ENCODE data around the gene STAT4.
"Not testable (repeated sequence)": the region's sequence is repeated elsewhere in the genome, so short reads cannot be mapped to it uniquely, and the experiment has no call there.

STAT4 gene

GRCh38 chr2:190996947-190997346 lies 153.8 kb downstream of the STAT4 start:
- H3K4me3 ChIP-seq (ENCODE audit: low read depth, low read length): no peak overlapping the region
- TF ChIP-seq, protein P1, sequence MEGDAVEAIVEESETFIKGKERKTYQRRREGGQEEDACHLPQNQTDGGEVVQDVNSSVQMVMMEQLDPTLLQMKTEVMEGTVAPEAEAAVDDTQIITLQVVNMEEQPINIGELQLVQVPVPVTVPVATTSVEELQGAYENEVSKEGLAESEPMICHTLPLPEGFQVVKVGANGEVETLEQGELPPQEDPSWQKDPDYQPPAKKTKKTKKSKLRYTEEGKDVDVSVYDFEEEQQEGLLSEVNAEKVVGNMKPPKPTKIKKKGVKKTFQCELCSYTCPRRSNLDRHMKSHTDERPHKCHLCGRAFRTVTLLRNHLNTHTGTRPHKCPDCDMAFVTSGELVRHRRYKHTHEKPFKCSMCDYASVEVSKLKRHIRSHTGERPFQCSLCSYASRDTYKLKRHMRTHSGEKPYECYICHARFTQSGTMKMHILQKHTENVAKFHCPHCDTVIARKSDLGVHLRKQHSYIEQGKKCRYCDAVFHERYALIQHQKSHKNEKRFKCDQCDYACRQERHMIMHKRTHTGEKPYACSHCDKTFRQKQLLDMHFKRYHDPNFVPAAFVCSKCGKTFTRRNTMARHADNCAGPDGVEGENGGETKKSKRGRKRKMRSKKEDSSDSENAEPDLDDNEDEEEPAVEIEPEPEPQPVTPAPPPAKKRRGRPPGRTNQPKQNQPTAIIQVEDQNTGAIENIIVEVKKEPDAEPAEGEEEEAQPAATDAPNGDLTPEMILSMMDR (IDR thresholded peaks at IDR 0.05; ENCODE audit: low read depth, low read length): no peak
- in situ Hi-C loops (cut with HindIII; ENCODE audit: low sequenced_read_pairs): no loop called here
- DNase-seq (ENCODE audit: low read depth, low spot score): no peak

GRCh38 chr2:190996338-190996946 lies 154.4 kb downstream of the STAT4 start:
- in situ Hi-C loops (cut with HindIII; ENCODE audit: low sequenced_read_pairs): no loop called here
- no peak overlapping the region for H3K4me3 ChIP-seq (ENCODE audit: low read depth, low read length)
- TF ChIP-seq, protein P1 (IDR thresholded peaks at IDR 0.05; ENCODE audit: low read depth, low read length): peak; percentile 80
- no peak for DNase-seq (ENCODE audit: low read depth, low spot score)

- DNase-seq (ENCODE audit: low read depth, low spot score); H3K4me3 ChIP-seq (ENCODE audit: low read depth, low read length); in situ Hi-C loops (cut with HindIII; ENCODE audit: low sequenced_read_pairs): not testable (repeated sequence)
These were observed 155.5 kb downstream of the STAT4 start for GRCh38 chr2:190995315-190995714.

DNA sequence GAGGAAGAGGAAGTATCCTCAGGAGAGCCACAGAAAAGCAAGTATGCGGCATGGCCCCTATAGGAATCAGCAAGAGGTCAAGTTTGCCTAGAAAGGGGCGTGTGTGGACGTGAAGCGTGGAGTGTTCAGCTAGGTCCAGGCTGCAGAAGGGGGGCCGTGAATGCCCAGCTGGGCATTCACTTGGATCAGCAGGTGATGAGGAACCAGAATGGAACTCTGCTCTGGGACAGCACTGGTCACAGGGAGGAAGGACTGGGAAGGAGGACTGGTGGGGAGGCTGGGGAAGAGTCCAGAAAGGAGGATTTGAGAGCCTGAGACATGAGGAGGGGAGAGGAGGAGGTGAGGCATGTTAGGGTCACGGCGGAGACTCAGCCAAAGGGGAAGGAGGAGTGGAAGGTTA lies 156.6 kb downstream of the STAT4 start:
- no peak overlapping the region for H3K4me3 ChIP-seq (ENCODE audit: low read depth, low read length)
- TF ChIP-seq, protein P1 (IDR thresholded peaks at IDR 0.05; ENCODE audit: low read depth, low read length): no peak
- in situ Hi-C loops (cut with HindIII; ENCODE audit: low sequenced_read_pairs): no loop called here
- no peak for DNase-seq (ENCODE audit: low read depth, low spot score)

- H3K4me3 ChIP-seq (ENCODE audit: low read depth, low read length): no peak overlapping the region
- no peak for DNase-seq (ENCODE audit: low read depth, low spot score)
- TF ChIP-seq, protein P1 (IDR thresholded peaks at IDR 0.05; ENCODE audit: low read depth, low read length): no peak
- in situ Hi-C loops (cut with HindIII; ENCODE audit: low sequenced_read_pairs): no loop called here
These were observed 157.5 kb downstream of the STAT4 start for GRCh38 chr2:190993292-190993643.

DNA sequence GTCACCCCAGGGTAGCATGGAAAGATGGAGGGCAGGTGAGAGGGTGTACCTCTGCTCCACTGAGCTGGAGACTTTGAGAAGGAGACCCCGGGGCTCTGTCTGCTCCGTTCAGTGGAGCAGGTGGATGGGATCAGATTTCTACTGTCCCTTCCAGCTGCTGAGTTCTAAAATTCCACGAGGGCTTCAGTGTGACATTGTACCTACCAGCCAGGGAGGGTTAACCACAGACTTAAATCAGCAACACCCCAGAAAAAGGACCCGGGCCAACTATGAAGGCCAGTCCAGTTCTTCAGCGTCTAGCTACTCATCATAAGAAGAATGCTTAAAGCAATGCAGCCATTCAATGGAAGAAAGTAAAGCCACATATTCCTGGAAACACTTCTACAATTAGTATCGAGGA lies 160.7 kb downstream of the STAT4 start:
- TF ChIP-seq, protein P1 (IDR thresholded peaks at IDR 0.05; ENCODE audit: low read depth, low read length): no peak
- in situ Hi-C loops (cut with HindIII; ENCODE audit: low sequenced_read_pairs): no loop called here
- no peak for DNase-seq (ENCODE audit: low read depth, low spot score)
- no peak overlapping the region for H3K4me3 ChIP-seq (ENCODE audit: low read depth, low read length)

DNA sequence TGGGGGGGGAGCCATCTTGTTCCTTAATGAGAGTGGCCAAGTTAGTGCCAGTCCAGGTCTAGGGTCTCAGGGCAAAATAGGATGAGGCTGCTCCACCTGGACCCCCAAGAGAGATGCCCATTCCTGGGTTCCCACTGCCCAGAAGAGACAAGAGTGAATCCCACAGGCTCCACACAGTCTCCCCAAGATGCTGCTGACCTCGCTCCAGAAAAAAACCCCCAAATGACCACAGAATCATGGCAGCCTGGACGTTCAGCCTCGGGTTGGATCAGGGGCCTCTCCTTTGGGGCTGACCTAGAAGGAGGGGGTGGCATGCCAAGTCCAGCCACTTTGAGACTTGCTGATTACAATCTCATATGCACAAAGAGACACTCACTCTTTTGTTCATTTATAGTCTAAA lies 161.9 kb downstream of the STAT4 start:
- H3K4me3 ChIP-seq (ENCODE audit: low read depth, low read length): no peak overlapping the region
- in situ Hi-C loops (cut with HindIII; ENCODE audit: low sequenced_read_pairs): no loop called here
- DNase-seq (ENCODE audit: low read depth, low spot score): no peak
- TF ChIP-seq, protein P1 (IDR thresholded peaks at IDR 0.05; ENCODE audit: low read depth, low read length): no peak

Data from astrocyte of the spinal cord (primary cell).